Kidney epithelial cell (primary cell): ENCODE measurements around the gene HMGXB4. TPM values are rescaled to one million over a fixed set of nuclear protein-coding genes. Genes with fewer than 3 reads are reported as not detected.

Experiments used
- DNase-seq: peaks from one replicate; pipeline ENCODE4 v3.0.0-alpha.2; 2010; ENCODE audit warnings: low read depth
- H3K27me3 ChIP-seq: 2 replicates; pipeline ENCODE4 v1.6.0; 2011; ENCODE audit warnings: low read length; ENCODE audit not compliant: control insufficient read depth, insufficient read depth
- H3K36me3 ChIP-seq: 2 replicates; pipeline ENCODE4 v1.5.1; 2011; ENCODE audit warnings: low read length; ENCODE audit not compliant: control insufficient read depth, insufficient read depth
- H3K4me3 ChIP-seq: 2 replicates; pipeline ENCODE4 v1.5.1; 2011; ENCODE audit warnings: low read depth, mild to moderate bottlenecking, control low read depth, low read length
- CTCF ChIP-seq: IDR thresholded peaks from 2 replicates; pipeline ENCODE4 v1.5.1; 2011; ENCODE audit warnings: mild to moderate bottlenecking, moderate library complexity, low read length, control low read depth, inconsistent platforms; ENCODE audit not compliant: insufficient read depth, poor library complexity, severe bottlenecking
- total RNA-seq: library from RNA; depleted of rRNA; stranded (reverse); fragments of >200 nt; gene quantifications from 2 replicates; pipeline ENCODE4 v1.2.3, GENCODE V29; 2015

The HMGXB4 gene
- total RNA-seq, 1 donor from 2014 or later: 23.4 TPM

GRCh38 chr22:35296051-35296450, 38.8 kb downstream of the HMGXB4 start:
- H3K36me3 ChIP-seq: no peaks in the 10 kb centered on the region
- no peaks in the 10 kb centered on the region for H3K27me3 ChIP-seq
- TF ChIP-seq CTCF: no peak
- H3K4me3 ChIP-seq: no peak overlapping the region
- DNase-seq: no peak

GRCh38 chr22:35299217-35299672, 42.0 kb downstream of the HMGXB4 start:
- no peak for TF ChIP-seq CTCF
- no peaks in the 10 kb centered on the region for H3K27me3 ChIP-seq
- peak overlapping the region; percentile 81 for H3K4me3 ChIP-seq
- no peak for DNase-seq
- H3K36me3 ChIP-seq: no peaks in the 10 kb centered on the region

GRCh38 chr22:35299673-35300499, 42.6 kb downstream of the HMGXB4 start, which contains the start of gene TOM1:
Gene TOM1 (plus strand): TSS chr22:35299894. CDS start chr22:35299929, 35 bp downstream.
- Histone ChIP-seq H3K27me3 (no peaks in the 10 kb centered on the region), H3K4me3 (peak within 1 kb of the TSS; percentile 81), H3K36me3 (no peaks in the 10 kb centered on the region)
- DNase-seq: peak; percentile 82
- no peak for TF ChIP-seq CTCF

GRCh38 chr22:35301372-35301874, 44.1 kb downstream of the HMGXB4 start:
- no peak for DNase-seq
- Histone ChIP-seq H3K4me3 (no peak overlapping the region), H3K27me3 (no peaks in the 10 kb centered on the region), H3K36me3 (no peaks in the 10 kb centered on the region)
- TF ChIP-seq CTCF: no peak

GRCh38 chr22:35303029-35303624, 45.8 kb downstream of the HMGXB4 start:
- DNase-seq: no peak
- no peaks in the 10 kb centered on the region for H3K36me3 ChIP-seq

More at GRCh38 chr22:35303029-35303624, 45.8 kb downstream of the HMGXB4 start:
- Histone ChIP-seq H3K4me3 (no peak overlapping the region), H3K27me3 (no peaks in the 10 kb centered on the region)
- no peak for TF ChIP-seq CTCF
